ENCODE data around the gene POPDC2.

POPDC2 gene

GRCh38 chr3:119658994-119659393 is 1.4 kb downstream of the POPDC2 start:
- TF ChIP-seq, protein P1, sequence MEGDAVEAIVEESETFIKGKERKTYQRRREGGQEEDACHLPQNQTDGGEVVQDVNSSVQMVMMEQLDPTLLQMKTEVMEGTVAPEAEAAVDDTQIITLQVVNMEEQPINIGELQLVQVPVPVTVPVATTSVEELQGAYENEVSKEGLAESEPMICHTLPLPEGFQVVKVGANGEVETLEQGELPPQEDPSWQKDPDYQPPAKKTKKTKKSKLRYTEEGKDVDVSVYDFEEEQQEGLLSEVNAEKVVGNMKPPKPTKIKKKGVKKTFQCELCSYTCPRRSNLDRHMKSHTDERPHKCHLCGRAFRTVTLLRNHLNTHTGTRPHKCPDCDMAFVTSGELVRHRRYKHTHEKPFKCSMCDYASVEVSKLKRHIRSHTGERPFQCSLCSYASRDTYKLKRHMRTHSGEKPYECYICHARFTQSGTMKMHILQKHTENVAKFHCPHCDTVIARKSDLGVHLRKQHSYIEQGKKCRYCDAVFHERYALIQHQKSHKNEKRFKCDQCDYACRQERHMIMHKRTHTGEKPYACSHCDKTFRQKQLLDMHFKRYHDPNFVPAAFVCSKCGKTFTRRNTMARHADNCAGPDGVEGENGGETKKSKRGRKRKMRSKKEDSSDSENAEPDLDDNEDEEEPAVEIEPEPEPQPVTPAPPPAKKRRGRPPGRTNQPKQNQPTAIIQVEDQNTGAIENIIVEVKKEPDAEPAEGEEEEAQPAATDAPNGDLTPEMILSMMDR (IDR thresholded peaks at IDR 0.05; ENCODE audit: low read depth, low read length) = no peak
- no peak overlapping the region for H3K4me3 ChIP-seq (ENCODE audit: low read depth, low read length)

- TF ChIP-seq, protein P1 (IDR thresholded peaks at IDR 0.05; ENCODE audit: low read depth, low read length) = no peak
- H3K4me3 ChIP-seq (ENCODE audit: low read depth, low read length) = no peak overlapping the region
Observed at GRCh38 chr3:119657887-119658702, 2.3 kb downstream of the POPDC2 start.

- no peak overlapping the region for H3K4me3 ChIP-seq (ENCODE audit: low read depth, low read length)
- TF ChIP-seq, protein P1 (IDR thresholded peaks at IDR 0.05; ENCODE audit: low read depth, low read length) = no peak
Observed at GRCh38 chr3:119653876-119654275, 6.5 kb downstream of the POPDC2 start.

DNA sequence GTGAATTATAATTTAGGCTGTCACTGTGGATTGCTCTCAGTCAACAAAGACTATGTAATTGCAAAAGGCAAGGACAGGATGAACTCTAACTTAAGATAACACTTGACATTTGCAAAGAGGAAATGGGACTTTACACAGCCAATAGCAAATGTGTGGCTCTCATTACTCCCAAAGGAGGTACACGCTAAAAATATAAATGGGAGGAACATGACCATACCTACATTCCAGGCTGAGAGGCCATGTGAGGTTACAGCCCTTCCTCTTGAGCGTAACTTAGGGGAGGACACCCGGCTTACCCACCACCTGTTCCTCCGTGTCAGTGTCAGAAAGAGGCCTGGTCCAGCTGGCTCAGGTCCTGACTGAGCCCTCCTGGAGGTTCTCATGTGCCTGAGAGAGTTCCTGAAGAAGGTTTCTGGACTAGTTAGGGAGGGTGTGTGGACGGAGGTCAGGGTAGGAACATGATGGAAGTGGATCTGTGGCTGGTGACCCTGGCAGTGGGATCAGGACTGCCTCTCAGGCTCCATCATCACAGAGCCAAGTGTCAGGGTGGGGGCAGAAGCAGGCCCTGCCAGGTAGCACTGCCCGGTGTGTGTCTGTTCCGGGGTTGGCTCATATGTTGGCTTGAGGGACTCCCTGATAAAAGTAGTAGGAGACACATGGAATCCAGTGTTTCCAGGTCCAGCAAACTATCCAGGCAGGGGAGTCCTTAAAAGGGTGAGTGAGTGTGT is 7.9 kb downstream of the POPDC2 start:
- TF ChIP-seq, protein P1 (IDR thresholded peaks at IDR 0.05; ENCODE audit: low read depth, low read length) = no peak

GRCh38 chr3:119649761-119650160 is 10.6 kb downstream of the POPDC2 start:
- TF ChIP-seq, protein P1 (IDR thresholded peaks at IDR 0.05; ENCODE audit: low read depth, low read length) = no peak
- H3K4me3 ChIP-seq (ENCODE audit: low read depth, low read length) = no peak overlapping the region

More for the DNA sequence above, 7.9 kb downstream of the POPDC2 start:
- H3K4me3 ChIP-seq (ENCODE audit: low read depth, low read length) = no peak overlapping the region

GRCh38 chr3:119647843-119648575 is 12.4 kb downstream of the POPDC2 start:
- H3K4me3 ChIP-seq (ENCODE audit: low read depth, low read length) = no peak overlapping the region
- TF ChIP-seq, protein P1 (IDR thresholded peaks at IDR 0.05; ENCODE audit: low read depth, low read length) = no peak

All from WI38 (cell line).